Measurements from ENCODE around the gene RNF151.

RNF151 gene

GRCh38 chr16:1991588-1991947 is 24.9 kb downstream of the RNF151 start (continued):
- no peak for TF ChIP-seq TCF4 (CRISPR knock-in tag; IDR thresholded peaks at IDR 0.05; ENCODE audit: borderline replicate concordance)
- TF ChIP-seq ZNF565 (CRISPR knock-in tag; conservative IDR thresholded peaks at IDR 0.05; ENCODE audit: low read depth): no peak
- no peak for TF ChIP-seq BACH2 (CRISPR knock-in tag; IDR thresholded peaks at IDR 0.05; ENCODE audit: borderline replicate concordance)
- TF ChIP-seq ZC3H10 (CRISPR knock-in tag; IDR thresholded peaks at IDR 0.05): no peak
- TF ChIP-seq OSR1 (CRISPR knock-in tag; IDR thresholded peaks at IDR 0.05): no peak
- no peak for TF ChIP-seq PATZ1 (CRISPR knock-in tag; IDR thresholded peaks at IDR 0.05; ENCODE audit: borderline replicate concordance)
- no peak for TF ChIP-seq CSRNP3 (CRISPR knock-in tag; IDR thresholded peaks at IDR 0.05)
- no peak for TF ChIP-seq ESRRG (CRISPR knock-in tag; IDR thresholded peaks at IDR 0.05)
- TF ChIP-seq TOX (CRISPR knock-in tag; IDR thresholded peaks at IDR 0.05; ENCODE audit: borderline replicate concordance): no peak
- no peak for TF ChIP-seq GLIS3 (CRISPR knock-in tag; IDR thresholded peaks at IDR 0.05)
- no peak for TF ChIP-seq PPARA (CRISPR knock-in tag; IDR thresholded peaks at IDR 0.05; ENCODE audit: borderline replicate concordance)

- ATAC-seq: no peak
Measured at GRCh38 chr16:1991948-1992703, 25.5 kb downstream of the RNF151 start.

GRCh38 chr16:1992704-1993317 is 26.2 kb downstream of the RNF151 start:
- ATAC-seq: no peak

More at GRCh38 chr16:1991948-1992703, 25.5 kb downstream of the RNF151 start:
- no peak for TF ChIP-seq ZFP3 (CRISPR knock-in tag; IDR thresholded peaks at IDR 0.05)
- no peak for TF ChIP-seq ZNF565 (CRISPR knock-in tag; conservative IDR thresholded peaks at IDR 0.05; ENCODE audit: low read depth)
- TF ChIP-seq CSDC2 (CRISPR knock-in tag; IDR thresholded peaks at IDR 0.05): no peak
- TF ChIP-seq CREB5 (CRISPR knock-in tag; IDR thresholded peaks at IDR 0.05; ENCODE audit: low read depth): no peak
- TF ChIP-seq ESRRG (CRISPR knock-in tag; IDR thresholded peaks at IDR 0.05): no peak
- TF ChIP-seq RARB (CRISPR knock-in tag; IDR thresholded peaks at IDR 0.05): no peak
- no peak for TF ChIP-seq ZFP30 (CRISPR knock-in tag; IDR thresholded peaks at IDR 0.05)
- no peak for TF ChIP-seq OSR1 (CRISPR knock-in tag; IDR thresholded peaks at IDR 0.05)
- no peak for TF ChIP-seq TCF4 (CRISPR knock-in tag; IDR thresholded peaks at IDR 0.05; ENCODE audit: borderline replicate concordance)
- TF ChIP-seq ARNTL (CRISPR knock-in tag; IDR thresholded peaks at IDR 0.05; ENCODE audit: borderline replicate concordance, low read depth): no peak
- TF ChIP-seq ZC3H10 (CRISPR knock-in tag; IDR thresholded peaks at IDR 0.05): no peak
- TF ChIP-seq PPARA (CRISPR knock-in tag; IDR thresholded peaks at IDR 0.05; ENCODE audit: borderline replicate concordance): no peak

GRCh38 chr16:1993731-1994131 is 27.1 kb downstream of the RNF151 start:
- TF ChIP-seq CREB5 (CRISPR knock-in tag; IDR thresholded peaks at IDR 0.05; ENCODE audit: low read depth) (no peak), ZFP3 (CRISPR knock-in tag; IDR thresholded peaks at IDR 0.05) (no peak), ZNF8 (CRISPR knock-in tag; IDR thresholded peaks at IDR 0.05) (no peak), TSHZ2 (CRISPR knock-in tag; IDR thresholded peaks at IDR 0.05) (no peak), POU6F1 (CRISPR knock-in tag; IDR thresholded peaks at IDR 0.05; ENCODE audit: borderline replicate concordance, low read depth) (no peak), ZNF565 (CRISPR knock-in tag; conservative IDR thresholded peaks at IDR 0.05; ENCODE audit: low read depth) (no peak), BACH2 (CRISPR knock-in tag; IDR thresholded peaks at IDR 0.05; ENCODE audit: borderline replicate concordance) (no peak), ARNTL (CRISPR knock-in tag; IDR thresholded peaks at IDR 0.05; ENCODE audit: borderline replicate concordance, low read depth) (no peak), TOX (CRISPR knock-in tag; IDR thresholded peaks at IDR 0.05; ENCODE audit: borderline replicate concordance) (no peak), TCF4 (CRISPR knock-in tag; IDR thresholded peaks at IDR 0.05; ENCODE audit: borderline replicate concordance) (no peak), GLIS3 (CRISPR knock-in tag; IDR thresholded peaks at IDR 0.05) (no peak)
- no peak for ATAC-seq

More at GRCh38 chr16:1992704-1993317, 26.2 kb downstream of the RNF151 start:
- TF ChIP-seq ZFP3 (CRISPR knock-in tag; IDR thresholded peaks at IDR 0.05): no peak
- no peak for TF ChIP-seq ARNTL (CRISPR knock-in tag; IDR thresholded peaks at IDR 0.05; ENCODE audit: borderline replicate concordance, low read depth)
- no peak for TF ChIP-seq ESRRG (CRISPR knock-in tag; IDR thresholded peaks at IDR 0.05)
- TF ChIP-seq BACH2 (CRISPR knock-in tag; IDR thresholded peaks at IDR 0.05; ENCODE audit: borderline replicate concordance): no peak
- TF ChIP-seq ZNF8 (CRISPR knock-in tag; IDR thresholded peaks at IDR 0.05): no peak

Data from SK-N-SH treated with all-trans-retinoic acid at 6 μM for 48 hours (cell line).